KG1 (cell line): Measurements from ENCODE around the gene FMO1.
"Not testable (repeated sequence)": the region's sequence is repeated elsewhere in the genome, so short reads cannot be mapped to it uniquely, and the experiment has no call there.

Experiments
- DNase-seq: peaks from one replicate; lab custom pipeline; 2025; lab: John Stamatoyannopoulos, UW

The FMO1 gene

GRCh38 chr1:171236231-171236630, 12.1 kb upstream of the FMO1 start:
- not testable (repeated sequence) for DNase-seq

GRCh38 chr1:171243878-171244277, 4.4 kb upstream of the FMO1 start:
- no peak for DNase-seq

- DNase-seq: no peak
Measured at GRCh38 chr1:171245458-171246064, 2.7 kb upstream of the FMO1 start.

- DNase-seq: no peak
Measured at GRCh38 chr1:171247501-171247900, 793 bp upstream of the FMO1 start.

GRCh38 chr1:171248841-171249240, 547 bp downstream of the FMO1 start:
- no peak for DNase-seq

GRCh38 chr1:171250263-171250662, 2.0 kb downstream of the FMO1 start:
- no peak for DNase-seq

GRCh38 chr1:171251042-171251951, 3.0 kb downstream of the FMO1 start:
- DNase-seq: no peak

GRCh38 chr1:171251952-171252300, 3.6 kb downstream of the FMO1 start:
- DNase-seq: no peak

GRCh38 chr1:171252482-171252881, 4.2 kb downstream of the FMO1 start:
- DNase-seq: no peak

GRCh38 chr1:171254859-171255258, 6.6 kb downstream of the FMO1 start:
- no peak for DNase-seq

GRCh38 chr1:171256940-171257606, 8.8 kb downstream of the FMO1 start:
- DNase-seq: no peak

- DNase-seq: no peak
Measured at GRCh38 chr1:171257607-171258076, 9.3 kb downstream of the FMO1 start.

GRCh38 chr1:171258429-171258828, 10.1 kb downstream of the FMO1 start:
- DNase-seq: no peak

GRCh38 chr1:171258943-171259342, 10.6 kb downstream of the FMO1 start:
- DNase-seq: no peak

- no peak for DNase-seq
Measured at GRCh38 chr1:171261336-171261735, 13.0 kb downstream of the FMO1 start.

GRCh38 chr1:171263901-171264300, 15.6 kb downstream of the FMO1 start:
- no peak for DNase-seq

GRCh38 chr1:171265686-171266085, 17.4 kb downstream of the FMO1 start:
- DNase-seq: no peak

GRCh38 chr1:171266930-171267329, 18.6 kb downstream of the FMO1 start:
- no peak for DNase-seq

GRCh38 chr1:171267391-171267790, 19.1 kb downstream of the FMO1 start:
- DNase-seq: no peak

GRCh38 chr1:171270806-171271205, 22.5 kb downstream of the FMO1 start:
- no peak for DNase-seq

- no peak for DNase-seq
Measured at GRCh38 chr1:171277534-171277933, 29.2 kb downstream of the FMO1 start.

- no peak for DNase-seq
Measured at GRCh38 chr1:171279234-171279633, 30.9 kb downstream of the FMO1 start.

GRCh38 chr1:171279678-171280077, 31.4 kb downstream of the FMO1 start:
- no peak for DNase-seq
